ENCODE data around the gene FBP2. TPM values are rescaled to one million over a fixed set of nuclear protein-coding genes. Genes with fewer than 3 reads are reported as not detected.

The FBP2 gene
- total and polyA plus RNA-seq, 4 donors, result 0.02 to 0.88 TPM; not detected in 2

- no peak for DNase-seq
- no peak overlapping the region for H3K27ac ChIP-seq (ENCODE audit: low read depth in 1 of 2, low read length in 1 of 2)
- peaks cover 0 to 8% (median 0%) of the 10 kb centered on the region in 4 donors for H3K36me3 ChIP-seq (ENCODE audit: control insufficient read depth in 4 of 4, insufficient read depth in 4 of 4, low read length in 4 of 4)
Observed at GRCh38 chr9:94606646-94607422, 13.2 kb upstream of the FBP2 start.

GRCh38 chr9:94603259-94604160 is 9.9 kb upstream of the FBP2 start:
- H3K9me3 ChIP-seq (ENCODE audit: control insufficient read depth in 4 of 4, insufficient read depth in 3 of 4, low read length in 3 of 4), result no peaks in the 10 kb centered on the region
- H3K4me1 ChIP-seq (ENCODE audit: control insufficient read depth in 5 of 5, insufficient read depth in 5 of 5, low read length in 5 of 5), result peaks cover 0 to 26% (median 6%) of the 10 kb centered on the region in 5 donors
- TF ChIP-seq CTCF (IDR thresholded peaks at IDR 0.05; ENCODE audit: control extremely low read depth, extremely low read depth), result peak; percentile 43
- H3K4me3 ChIP-seq, result no peak overlapping the region
- no peaks in the 10 kb centered on the region for H3K27me3 ChIP-seq (ENCODE audit: control insufficient read depth in 3 of 3, insufficient read depth in 3 of 3, low read length in 2 of 3)
- H3K9ac ChIP-seq (ENCODE audit: insufficient read depth in 1 of 2, low read length in 2 of 2), result no peak overlapping the region
- H3K36me3 ChIP-seq (ENCODE audit: control insufficient read depth in 4 of 4, insufficient read depth in 4 of 4, low read length in 4 of 4), result peaks cover 0 to 4% (median 0%) of the 10 kb centered on the region in 4 donors
- ATAC-seq (ENCODE audit: insufficient read depth, low FRiP score) (peak; percentile 78), DNase-seq (peak; percentile 78 to 90 (median 89))
- no peak overlapping the region for H3K27ac ChIP-seq (ENCODE audit: low read depth in 1 of 2, low read length in 1 of 2)
- 31 to 32% methylated on average over 21 of the region's 21 CpGs for WGBS, 2 donors

More at GRCh38 chr9:94606646-94607422, 13.2 kb upstream of the FBP2 start:
- Histone ChIP-seq H3K27me3 (ENCODE audit: control insufficient read depth in 3 of 3, insufficient read depth in 3 of 3, low read length in 2 of 3) (no peaks in the 10 kb centered on the region), H3K9ac (ENCODE audit: insufficient read depth in 1 of 2, low read length in 2 of 2) (no peak overlapping the region), H3K4me1 (ENCODE audit: control insufficient read depth in 5 of 5, insufficient read depth in 5 of 5, low read length in 5 of 5) (peaks cover 0 to 47% (median 12%) of the 10 kb centered on the region in 5 donors), H3K9me3 (ENCODE audit: control insufficient read depth in 4 of 4, insufficient read depth in 3 of 4, low read length in 3 of 4) (no peaks in the 10 kb centered on the region), H3K4me3 (no peak overlapping the region)
- TF ChIP-seq CTCF (IDR thresholded peaks at IDR 0.05; ENCODE audit: control extremely low read depth, extremely low read depth), result no peak
- no peak for ATAC-seq (ENCODE audit: insufficient read depth, low FRiP score)
- WGBS, 2 donors, result 93 to 95% methylated on average over 24 of the region's 24 CpGs

DNA sequence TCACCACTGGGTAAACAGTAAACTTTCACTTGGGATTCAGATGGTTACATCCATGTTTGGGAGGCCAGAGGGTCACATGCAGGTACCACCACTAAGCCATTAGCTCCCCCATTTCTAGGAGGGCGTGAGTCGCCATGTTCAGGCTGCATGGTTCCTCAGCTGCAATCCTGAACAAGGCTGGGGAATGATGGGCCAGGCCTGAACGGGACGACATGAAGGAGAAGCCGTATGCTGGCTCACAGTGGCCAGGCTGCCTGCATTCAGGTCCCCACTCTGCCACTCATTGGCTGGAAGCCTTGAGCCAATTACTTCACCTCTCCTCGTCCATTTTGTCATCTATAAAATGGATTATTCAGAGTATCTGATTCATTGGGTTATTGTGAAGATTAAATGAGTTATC is 9.0 kb upstream of the FBP2 start:
- 90% methylated on average over 6 of the region's 6 CpGs for WGBS, 2 donors
- ATAC-seq (ENCODE audit: insufficient read depth, low FRiP score) (no peak), DNase-seq (no peak)
- Histone ChIP-seq H3K4me3 (no peak overlapping the region), H3K36me3 (ENCODE audit: control insufficient read depth in 4 of 4, insufficient read depth in 4 of 4, low read length in 4 of 4) (peaks cover 0 to 3% (median 0%) of the 10 kb centered on the region in 4 donors), H3K27me3 (ENCODE audit: control insufficient read depth in 3 of 3, insufficient read depth in 3 of 3, low read length in 2 of 3) (no peaks in the 10 kb centered on the region), H3K27ac (ENCODE audit: low read depth in 1 of 2, low read length in 1 of 2) (no peak overlapping the region), H3K9me3 (ENCODE audit: control insufficient read depth in 4 of 4, insufficient read depth in 3 of 4, low read length in 3 of 4) (no peaks in the 10 kb centered on the region), H3K9ac (ENCODE audit: insufficient read depth in 1 of 2, low read length in 2 of 2) (no peak overlapping the region), H3K4me1 (ENCODE audit: control insufficient read depth in 5 of 5, insufficient read depth in 5 of 5, low read length in 5 of 5) (peaks cover 0 to 17% (median 4%) of the 10 kb centered on the region in 5 donors)
- TF ChIP-seq CTCF (IDR thresholded peaks at IDR 0.05; ENCODE audit: control extremely low read depth, extremely low read depth), result no peak
